Activated CD4-positive, alpha-beta T cell treated with anti-CD3 and anti-CD28 coated beads, Interleukin-2, amount 50 U/mL, for 1 hour (primary cell): ENCODE measurements around the gene IL20RB.
"Not testable (repeated sequence)": the region's sequence is repeated elsewhere in the genome, so short reads cannot be mapped to it uniquely, and the experiment has no call there.

Experiments used
- DNase-seq: peaks from one replicate; pipeline ENCODE4 v3.0.0-alpha.2; 2020

Gene IL20RB

DNA sequence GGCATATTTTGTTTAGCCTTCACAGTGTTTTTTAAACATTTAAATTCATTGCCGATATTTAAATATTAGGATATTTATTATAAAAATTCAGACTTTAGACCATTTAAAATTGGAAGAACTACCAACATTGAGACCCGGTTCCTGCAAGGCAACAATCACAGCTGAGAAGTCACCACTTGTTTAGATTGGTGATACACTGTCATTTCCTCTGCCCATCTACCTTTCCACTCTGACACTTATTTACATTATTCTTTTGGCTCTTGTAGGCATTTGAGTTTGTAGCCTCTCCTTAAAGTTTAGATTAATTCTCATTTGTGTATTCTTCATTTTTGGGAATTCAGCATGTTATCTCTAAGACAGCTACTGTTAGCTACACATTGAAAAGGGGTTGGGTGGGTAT is 10.3 kb upstream of the IL20RB start:
- DNase-seq = no peak

DNA sequence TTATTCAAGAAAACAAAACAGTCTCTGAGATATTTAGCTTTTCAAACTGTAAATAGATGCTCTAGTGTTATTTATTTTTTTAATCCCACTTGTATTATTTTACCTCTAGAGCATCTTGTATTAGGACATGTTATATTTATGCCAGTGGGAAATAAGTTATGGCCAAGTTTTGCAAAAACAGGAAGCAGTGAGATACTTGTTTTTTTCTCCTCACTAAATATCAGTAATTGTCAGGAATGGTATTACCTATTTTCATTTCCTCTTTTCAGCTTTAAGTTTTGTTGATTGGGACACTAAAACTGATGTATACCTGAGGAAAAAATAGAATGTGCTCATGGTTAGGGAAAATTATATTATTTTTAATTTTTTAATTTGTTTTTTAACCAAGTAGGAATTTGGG is 8.6 kb upstream of the IL20RB start:
- no peak for DNase-seq

DNA sequence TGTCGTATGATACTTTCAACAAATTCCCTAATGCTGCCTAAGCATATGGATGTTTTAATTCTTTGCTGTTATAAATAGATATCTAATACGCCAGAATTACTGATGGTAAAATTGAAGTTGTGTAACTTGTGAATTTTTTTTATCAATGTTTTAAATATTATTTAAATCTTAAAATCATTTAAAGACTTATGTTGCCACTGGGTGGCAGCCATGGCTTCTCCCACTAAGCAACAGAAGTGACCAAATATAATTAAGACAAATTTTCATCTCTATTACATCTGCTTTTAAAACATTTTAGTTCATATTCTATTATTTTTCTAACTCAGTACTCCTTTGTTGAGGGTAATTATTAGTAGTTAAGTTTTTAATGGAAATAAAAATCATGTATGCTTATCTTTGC is 8.1 kb upstream of the IL20RB start:
- DNase-seq = no peak

DNA sequence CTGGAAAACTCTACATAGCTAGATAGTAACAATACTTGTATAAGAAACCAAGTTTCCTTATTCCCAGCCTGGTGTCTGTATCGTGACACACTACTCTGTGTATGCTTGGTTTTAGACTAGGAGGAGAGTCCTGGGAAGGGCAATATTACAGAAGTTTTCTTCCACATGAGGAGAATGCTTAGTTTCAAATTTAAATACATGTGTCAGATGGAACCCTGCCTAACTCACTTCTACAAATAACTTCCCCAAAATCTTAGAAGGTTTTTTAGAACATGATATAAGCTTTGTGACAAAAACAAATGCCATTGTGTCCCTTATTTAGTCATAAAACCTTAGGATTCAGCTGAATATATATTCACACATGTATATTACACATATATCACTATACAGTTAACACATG is 7.2 kb upstream of the IL20RB start:
- DNase-seq = no peak

DNA sequence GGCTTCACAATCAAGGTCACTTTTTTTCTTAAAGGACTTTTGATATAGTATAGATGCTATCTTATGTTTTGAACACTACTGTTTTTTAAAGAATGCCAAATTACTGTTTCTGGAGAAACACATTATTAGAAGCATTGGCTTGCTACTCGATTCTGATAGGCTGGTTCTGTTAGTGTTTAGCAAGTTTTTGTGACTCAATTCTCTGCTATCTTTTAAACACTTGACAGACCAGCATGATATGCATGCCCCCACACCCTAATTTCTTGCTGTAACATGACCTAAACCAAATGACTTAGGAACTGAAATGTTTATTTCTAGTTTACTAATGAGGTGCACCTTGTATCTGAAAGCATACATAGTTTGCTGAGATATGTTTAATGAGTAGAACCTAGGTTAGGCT is 5.5 kb upstream of the IL20RB start:
- DNase-seq = no peak

DNA sequence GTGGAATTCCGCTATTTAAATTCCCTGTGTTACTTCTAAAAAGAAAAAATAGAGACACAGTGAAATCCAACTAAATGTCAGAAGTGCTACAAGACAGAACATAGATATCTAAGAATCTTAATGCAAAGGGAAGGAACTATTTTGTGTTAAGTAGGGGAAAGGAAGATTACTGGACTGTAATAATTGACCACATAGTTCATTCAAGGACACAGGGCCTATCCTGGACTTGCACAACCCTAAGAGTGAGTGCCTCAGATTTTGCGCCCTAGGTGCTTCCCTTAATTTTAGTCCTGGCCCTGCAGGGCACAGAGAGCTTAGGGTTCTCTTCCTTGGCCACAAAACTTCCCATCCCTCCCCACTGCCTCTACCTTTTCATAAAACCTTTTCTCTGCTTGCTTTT is 3.5 kb upstream of the IL20RB start:
- no peak for DNase-seq

DNA sequence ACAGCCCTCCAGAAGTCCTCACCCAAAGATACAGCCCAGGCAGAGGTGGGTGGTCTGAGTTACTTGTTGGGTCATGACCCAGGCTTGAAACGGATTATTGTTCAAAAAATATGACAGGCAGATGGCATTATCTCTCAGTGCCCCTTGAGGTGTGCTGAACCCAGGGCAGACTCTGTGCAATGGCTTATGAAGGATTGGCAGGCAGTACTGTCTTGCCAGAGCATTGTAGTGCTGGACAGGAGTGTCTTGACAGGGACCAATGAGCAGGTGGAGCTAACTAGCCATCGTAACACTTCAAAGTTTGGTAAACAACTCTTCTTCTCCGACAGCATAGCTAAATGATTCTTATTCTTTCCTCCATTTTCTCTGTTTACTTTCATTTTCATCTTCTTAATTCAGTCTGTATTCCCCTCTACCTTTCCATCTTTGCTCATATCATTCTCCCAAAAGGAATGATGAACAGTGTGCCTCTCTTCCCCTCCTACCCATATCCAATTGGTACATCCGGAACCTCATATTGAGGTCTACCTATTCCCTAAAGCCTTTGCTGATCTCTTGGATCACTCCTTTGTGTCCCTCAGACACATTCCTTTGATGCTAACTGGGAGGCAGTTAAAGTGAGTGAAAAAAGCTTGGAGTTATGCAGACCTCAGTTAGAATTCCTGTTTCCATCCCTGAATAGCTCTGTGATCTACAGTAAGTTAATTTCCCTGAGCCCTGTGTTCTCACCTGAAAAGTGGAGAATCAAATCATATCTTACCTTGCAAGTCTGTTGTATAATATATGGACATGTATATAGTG is 2.6 kb upstream of the IL20RB start:
- no peak for DNase-seq

DNA sequence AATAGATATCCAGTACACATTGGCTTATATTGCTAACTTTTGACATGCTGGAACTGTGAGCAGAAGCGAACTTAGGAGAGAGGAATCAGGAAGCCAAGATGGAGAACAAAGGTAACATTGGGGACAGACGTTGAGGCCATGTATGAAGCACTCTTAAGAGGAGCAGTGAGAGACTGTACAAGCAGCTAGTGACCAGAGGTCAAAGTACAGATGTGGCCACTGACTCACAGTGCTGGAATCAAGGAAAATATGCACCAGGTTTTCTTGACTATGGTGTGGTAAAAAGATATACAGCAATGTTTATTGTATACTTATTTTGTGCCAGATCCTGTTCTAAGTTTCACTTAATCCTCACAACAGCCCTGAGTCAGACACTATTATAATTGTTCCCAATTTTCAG is 2.0 kb upstream of the IL20RB start:
- no peak for DNase-seq

DNA sequence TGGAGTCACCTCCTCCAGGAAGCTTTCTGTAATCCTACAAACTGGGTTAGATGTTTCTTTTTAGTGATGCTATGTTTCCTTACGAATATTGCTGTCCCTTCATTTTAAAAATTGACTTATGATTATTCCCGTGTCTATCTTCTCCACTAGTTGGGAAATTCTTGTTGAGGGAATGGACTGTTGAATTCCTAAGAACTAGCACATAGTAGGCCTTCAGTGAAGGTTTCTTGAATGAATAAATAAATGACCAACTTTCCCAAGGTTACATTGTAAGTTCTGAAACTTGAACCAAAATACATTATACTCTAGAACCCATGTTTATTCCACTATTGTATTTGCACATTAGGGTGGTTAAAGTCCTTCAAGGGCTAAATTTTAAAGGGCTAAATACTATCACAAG is 812 bp upstream of the IL20RB start:
- DNase-seq = no peak

DNA sequence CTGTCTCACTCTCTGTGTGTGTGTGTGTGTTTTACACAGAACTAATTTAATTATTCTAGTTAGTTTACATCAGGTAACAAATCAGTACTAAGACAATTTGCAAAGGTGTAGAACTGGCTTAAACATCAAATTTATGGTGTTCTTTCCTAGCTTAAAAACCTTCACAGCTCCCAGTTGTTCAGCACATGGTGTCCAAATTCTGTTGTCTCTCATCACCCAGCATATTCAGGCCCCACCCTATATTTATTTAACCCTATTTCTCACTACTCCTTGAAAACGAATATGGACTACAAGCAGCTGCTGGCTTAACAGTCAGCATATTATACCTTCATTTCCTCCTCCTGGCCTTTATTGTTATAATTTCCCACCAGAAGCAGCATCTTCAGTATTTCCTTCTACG is 1.2 kb downstream of the IL20RB start:
- DNase-seq = no peak

DNA sequence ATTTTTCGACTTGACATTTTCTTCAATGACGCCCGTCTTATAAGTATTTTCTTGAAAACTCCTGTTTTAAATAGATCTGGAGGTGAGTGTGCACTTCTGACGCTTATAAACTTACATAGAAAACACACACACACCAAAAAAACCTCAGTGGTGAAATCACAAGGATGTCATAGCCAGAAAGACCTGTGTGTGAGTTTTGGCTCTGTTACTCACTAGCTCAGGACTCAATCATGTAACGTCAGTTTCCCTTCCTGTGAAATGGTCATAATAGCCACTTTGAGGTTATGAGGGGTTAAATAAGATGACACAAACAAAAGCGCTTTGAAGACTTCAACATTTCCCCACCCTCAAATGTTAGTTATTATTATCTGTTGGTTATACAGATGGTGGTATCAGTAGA is 1.8 kb downstream of the IL20RB start:
- no peak for DNase-seq

DNA sequence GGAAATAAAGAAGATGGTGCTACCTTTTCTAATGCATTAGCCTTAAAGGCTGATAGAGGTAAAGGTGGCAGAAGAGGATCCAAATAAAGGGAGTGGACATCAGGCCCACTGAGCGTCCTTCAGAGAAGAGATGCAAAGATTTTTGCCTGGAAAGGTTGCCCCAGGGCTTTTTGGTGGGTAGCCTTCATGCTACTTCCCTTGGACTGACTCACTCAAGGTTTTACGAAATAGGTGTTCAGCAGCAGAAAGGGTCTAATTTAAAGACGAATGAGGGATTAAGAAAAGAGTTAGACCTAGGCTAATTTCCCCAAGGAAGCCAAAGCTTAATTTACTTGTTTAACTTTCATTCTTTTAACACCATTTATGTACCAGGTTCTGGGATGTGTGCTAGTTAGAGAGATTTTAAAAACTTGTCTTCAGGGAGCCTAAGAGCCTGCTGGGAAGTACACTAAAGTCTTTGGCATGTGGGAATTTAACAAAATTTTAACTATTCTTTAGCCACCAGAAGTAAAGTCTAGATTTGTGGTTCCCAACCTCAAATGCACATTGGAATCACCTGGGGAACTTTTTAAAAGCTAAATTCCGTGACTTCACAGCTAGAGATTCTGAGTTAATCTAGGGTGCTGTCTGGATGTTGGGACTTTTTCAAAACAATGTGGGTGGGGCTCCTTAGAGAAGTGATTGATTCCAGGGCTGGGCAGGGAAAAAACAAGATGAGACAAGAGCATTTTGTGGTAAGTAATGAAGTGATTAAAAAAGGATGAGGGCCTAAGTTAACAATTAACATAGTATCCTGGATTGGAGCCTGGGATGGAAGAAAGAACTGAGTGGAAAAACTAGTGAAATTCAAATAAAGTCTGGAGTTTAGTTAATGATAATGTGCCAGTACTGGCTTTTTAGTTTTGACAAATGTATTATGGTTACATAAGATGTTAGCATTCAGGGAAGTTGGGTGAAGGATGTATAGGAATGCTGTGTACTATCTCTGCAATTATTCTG is 3.4 kb downstream of the IL20RB start:
- DNase-seq = no peak

DNA sequence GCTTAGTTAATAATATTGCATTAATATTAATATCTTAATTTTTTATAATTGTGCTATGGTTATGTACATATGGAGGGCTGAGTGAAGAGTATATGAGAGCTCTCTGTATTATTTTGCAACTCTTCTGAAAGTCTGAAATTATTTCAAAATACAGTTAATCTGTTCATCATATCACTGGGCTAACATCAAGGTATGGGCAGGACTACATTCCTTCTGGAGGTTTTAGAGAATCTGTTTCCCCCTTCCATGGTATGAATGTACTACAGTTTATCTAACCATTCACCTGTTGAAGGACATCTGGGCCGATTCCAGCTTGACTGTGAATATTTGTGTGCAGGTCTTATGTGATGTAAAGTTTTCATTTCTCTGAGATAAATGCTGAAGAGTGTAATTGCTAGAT is 5.1 kb downstream of the IL20RB start:
- no peak for DNase-seq

DNA sequence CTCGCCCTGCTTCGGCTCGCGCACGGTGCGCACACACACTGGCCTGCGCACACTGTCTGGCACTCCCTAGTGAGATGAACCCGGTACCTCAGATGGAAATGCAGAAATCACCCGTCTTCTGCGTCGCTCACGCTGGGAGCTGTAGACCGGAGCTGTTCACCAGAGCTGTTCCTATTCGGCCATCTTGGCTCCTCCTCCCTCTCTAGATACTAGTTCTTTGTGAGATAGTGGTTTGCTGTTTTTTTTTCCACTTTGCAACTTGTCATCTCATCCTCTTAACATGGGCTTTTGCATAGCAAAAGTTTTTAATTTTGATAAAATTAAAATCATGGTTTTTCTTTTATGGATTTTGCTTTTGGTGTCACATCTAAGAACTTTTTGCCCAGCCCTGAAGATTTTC is 11.8 kb downstream of the IL20RB start:
- not testable (repeated sequence) for DNase-seq

DNA sequence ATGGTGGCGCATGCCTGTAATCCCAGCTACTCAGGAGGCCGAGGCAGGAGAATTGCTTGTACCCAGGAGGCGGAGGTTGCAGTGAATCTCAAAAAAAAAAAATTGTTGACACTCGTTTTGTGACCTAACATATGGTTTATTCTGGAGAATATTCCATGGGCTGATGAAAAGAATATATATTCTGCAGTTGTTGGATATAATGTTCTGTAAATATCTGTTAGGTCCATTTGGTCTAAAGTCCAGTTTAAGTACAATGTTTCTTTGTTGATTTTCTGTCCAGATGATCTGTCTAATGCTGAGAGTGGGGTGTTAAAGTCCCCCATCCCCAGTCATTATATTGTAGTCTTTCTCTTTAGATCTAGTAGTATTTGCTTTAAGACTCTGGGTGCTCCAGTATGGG is 15.6 kb downstream of the IL20RB start:
- DNase-seq = no peak

DNA sequence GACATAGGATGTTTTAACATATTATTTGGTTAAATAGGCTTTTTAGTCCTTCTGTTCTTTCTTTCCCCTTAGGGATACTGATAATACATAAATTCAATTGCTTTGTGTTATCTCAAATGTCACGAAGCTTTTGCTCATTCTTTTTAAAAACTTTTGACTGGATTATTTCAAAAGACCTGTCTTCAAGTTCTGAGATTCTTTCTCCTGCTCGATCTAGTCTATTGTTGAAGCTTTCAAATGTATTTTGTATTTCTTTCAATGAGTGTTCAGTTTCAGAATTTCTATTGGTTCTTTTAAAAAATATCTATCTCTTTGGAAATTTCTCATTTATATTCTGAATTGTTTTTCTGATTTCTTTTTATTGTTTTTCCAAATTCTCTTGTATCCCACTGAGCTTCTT is 16.9 kb downstream of the IL20RB start:
- no peak for DNase-seq

DNA sequence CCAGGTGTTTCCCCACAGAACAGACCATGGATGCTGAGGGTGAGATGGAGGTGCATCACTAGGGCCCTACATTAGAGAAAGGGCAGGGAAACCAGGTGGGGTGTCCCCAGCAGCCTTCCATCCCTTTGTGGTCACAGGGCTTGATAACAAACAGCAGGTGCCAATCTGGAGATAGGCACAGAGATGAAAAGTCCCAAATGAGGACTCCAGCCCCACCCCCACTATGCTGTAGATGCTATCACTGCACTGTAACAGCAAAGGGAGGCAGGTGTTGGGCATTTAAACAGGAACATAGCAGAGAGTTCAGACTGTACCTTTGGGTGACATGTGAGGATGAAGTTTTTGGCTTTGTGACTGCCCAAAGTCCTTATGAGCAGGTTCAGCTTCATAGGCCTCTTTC is 21.4 kb downstream of the IL20RB start:
- DNase-seq = no peak

DNA sequence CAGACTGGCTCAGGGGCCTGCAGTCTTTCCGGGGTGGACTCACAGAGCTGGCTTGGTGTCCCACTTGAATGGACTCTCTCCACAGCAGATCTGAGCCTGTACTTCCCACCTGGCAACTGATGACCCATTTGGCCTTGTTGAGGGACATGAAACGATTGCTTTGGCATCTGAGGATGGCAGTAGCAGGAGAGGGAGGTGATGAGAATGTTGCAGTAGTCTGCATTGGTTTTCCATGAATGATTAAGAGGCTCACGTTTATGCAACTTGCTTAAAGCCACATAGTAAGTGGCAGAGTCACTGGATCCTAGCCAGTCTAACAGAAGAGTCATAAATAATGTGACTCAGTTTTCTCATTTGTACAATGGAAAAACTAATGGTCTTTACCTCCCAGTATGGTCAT is 21.9 kb downstream of the IL20RB start:
- no peak for DNase-seq

DNA sequence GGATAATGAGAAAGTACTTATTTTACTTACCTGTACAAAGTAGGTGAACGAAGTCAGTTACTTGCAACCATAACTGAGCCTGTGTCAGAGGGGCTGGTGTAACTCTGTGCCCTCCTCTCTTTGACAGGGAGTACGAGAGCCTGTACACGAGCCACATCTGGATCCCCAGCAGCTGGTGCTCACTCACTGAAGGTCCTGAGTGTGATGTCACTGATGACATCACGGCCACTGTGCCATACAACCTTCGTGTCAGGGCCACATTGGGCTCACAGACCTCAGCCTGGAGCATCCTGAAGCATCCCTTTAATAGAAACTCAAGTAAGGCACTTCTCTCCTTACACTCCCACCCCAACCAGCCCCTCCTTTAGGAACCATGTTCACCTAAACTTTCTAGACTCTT is 24.2 kb downstream of the IL20RB start:
- no peak for DNase-seq

DNA sequence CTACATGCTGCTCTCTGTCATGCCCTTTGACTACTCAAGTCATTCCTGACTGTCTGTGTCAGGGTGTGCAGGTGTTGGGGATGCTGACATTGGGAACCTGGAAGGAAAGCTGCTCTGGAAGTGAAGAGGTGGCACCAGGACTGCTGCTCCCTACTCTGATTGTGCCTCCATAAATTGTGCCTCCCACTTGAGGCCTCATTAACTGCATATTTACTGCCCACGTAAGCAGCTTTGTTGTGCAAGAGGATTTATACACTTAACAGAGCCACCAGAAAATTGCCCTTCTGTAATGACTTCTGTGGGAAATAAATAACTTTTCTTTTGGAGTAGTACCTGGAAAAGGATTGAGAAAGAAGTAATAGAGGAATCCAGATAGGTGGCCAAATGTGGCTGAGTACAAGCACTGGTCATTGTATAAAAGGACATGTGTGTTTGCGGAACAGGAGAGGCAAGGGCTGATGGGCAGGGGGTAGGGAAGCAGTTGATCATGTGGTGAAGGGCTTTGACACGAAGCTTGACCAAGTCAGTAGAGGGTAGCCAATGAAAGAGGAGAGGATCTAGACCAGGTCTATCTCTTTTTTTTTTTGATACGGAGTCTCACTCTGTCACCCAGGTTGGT is 24.8 kb downstream of the IL20RB start:
- no peak for DNase-seq

DNA sequence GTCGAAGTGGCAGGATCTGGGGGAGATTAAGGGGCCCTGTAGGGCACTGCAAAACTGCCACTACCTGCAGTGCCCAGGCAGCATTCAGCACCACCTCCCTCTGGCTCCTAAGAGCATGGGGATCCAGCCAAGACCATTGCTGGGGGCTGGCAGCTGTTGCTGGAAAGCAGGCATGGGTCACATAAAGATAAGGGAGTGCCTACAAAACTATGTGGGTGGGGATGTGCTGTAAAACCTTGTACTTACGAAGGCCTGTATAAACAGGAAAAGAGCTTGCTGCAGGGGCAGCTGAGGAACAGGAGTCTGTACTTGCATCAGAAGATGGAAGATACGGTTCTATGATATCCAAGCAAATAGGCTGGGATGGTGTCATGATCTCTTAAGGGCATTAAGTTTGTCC is 27.1 kb downstream of the IL20RB start:
- DNase-seq = no peak

DNA sequence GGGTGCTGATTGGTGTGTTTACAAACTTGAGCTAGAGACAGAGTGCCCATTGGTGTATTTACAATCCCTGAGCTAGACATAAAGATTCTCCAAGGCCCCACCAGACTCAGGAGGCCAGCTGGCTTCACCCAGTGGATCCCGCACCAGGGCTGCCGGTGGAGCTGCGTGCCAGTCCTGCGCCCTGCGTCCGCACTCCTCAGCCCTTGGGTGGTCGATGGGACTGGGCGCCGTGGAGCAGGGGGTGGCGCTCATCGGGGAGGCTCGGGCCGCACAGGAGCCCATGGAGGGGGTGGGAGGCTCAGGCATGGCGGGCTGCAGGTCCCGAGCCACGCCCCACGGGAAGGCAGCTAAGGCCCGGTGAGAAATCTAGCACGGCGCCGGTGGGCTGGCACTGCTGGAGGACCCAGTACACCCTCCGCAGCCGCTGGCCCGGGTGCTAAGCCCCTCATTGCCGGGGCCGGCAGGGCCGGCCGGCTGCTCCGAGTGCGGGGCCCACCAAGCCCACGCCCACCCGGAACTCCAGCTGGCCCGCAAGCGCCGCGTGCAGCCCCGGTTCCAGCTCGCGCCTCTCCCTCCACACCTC is 29.7 kb downstream of the IL20RB start:
- not testable (repeated sequence) for DNase-seq

DNA sequence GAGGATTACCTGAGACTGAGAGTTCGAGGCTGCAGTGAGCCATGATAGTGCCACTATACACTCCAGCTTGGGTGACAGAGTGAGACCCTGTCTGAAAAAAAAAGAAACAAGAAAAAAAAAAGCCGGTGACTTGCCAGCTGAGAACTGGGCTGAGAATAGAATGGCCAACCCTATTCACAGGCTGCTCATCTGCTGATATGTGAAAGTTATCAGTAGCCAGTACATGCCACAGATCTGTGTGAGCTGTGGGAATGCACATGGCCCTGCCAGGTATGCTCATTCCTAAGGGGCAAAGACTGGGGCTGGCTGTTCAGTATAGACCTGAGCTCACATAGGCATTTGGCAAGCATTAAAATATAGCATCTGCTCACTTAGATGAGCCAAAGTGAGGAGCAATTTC is 30.9 kb downstream of the IL20RB start:
- DNase-seq = no peak
